HUES6 (cell line): ENCODE results near the gene UBP1.
A peak's percentile ranks its signal among the peaks of the same experiment; 100 is the strongest.
"Not testable (repeated sequence)": the region's sequence is repeated elsewhere in the genome, so short reads cannot be mapped to it uniquely, and the experiment has no call there.

ENCODE experiments used
- H3K27ac ChIP-seq: 2 replicates; pipeline ENCODE4 v1.7.0; 2013; ENCODE audit warnings: low read depth, mild to moderate bottlenecking, low read length, inconsistent platforms
- H3K27me3 ChIP-seq: 2 replicates; pipeline ENCODE4 v1.6.1; 2013; ENCODE audit warnings: low read length; ENCODE audit not compliant: control insufficient read depth, insufficient read depth
- H3K36me3 ChIP-seq: 2 replicates; pipeline ENCODE4 v1.6.1; 2013; ENCODE audit warnings: low read length; ENCODE audit not compliant: control insufficient read depth, insufficient read depth
- H3K4me1 ChIP-seq: 2 replicates; pipeline ENCODE4 v1.6.1; 2013; ENCODE audit warnings: low read length; ENCODE audit not compliant: control insufficient read depth, insufficient read depth
- H3K4me3 ChIP-seq: 2 replicates; pipeline ENCODE4 v1.5.1; 2013; ENCODE audit warnings: low read depth, low read length
- H3K9ac ChIP-seq: one replicate; pipeline ENCODE4 v1.6.1; 2013; ENCODE audit warnings: mild to moderate bottlenecking, low read length
- H3K9me3 ChIP-seq: 2 replicates; pipeline ENCODE4 v1.6.1; 2013; ENCODE audit warnings: low read depth, low read length; ENCODE audit not compliant: control insufficient read depth, insufficient read depth

UBP1 gene

GRCh38 chr3:33453331-33453761 is 13.1 kb upstream of the UBP1 start:
- H3K9ac ChIP-seq = no peak overlapping the region
- H3K27me3 ChIP-seq = no peaks in the 10 kb centered on the region
- H3K27ac ChIP-seq = no peak overlapping the region
- H3K4me1 ChIP-seq = no peaks in the 10 kb centered on the region
- H3K36me3 ChIP-seq = peaks cover 20% of the 10 kb centered on the region
- no peak overlapping the region for H3K4me3 ChIP-seq
- peaks cover 19% of the 10 kb centered on the region for H3K9me3 ChIP-seq

GRCh38 chr3:33451994-33452393 is 11.8 kb upstream of the UBP1 start:
- H3K27ac ChIP-seq, H3K9ac ChIP-seq, H3K27me3 ChIP-seq, H3K4me3 ChIP-seq, H3K4me1 ChIP-seq: not testable (repeated sequence)
- H3K9me3 ChIP-seq = peaks cover 10% of the 10 kb centered on the region; the same call in 1 of the 2 replicates
- peaks cover 20% of the 10 kb centered on the region for H3K36me3 ChIP-seq

DNA sequence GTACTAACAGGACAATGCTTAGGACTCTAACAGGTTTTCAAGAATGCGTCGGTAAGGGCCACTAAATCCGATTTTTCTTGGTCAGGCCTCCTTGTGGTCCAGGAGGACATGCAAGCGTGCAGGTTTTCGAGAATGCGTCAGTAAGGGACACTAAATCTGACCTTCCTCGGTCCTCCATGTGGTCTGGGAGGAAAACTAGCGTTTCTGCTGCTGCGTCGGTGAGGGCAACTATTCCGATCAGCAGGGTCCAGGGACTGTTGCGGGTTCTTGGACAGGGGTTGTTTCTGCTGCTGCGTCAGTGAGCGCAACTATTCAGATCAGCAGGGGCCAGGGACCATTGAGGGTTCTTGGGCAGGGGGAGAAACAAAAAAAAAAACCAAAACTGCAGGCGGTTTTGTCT is 7.8 kb upstream of the UBP1 start:
- Histone ChIP-seq H3K36me3 (peaks cover 4% of the 10 kb centered on the region), H3K4me1 (no peaks in the 10 kb centered on the region), H3K9ac (peak overlapping the region; percentile 73), H3K27me3 (no peaks in the 10 kb centered on the region), H3K27ac (no peak overlapping the region), H3K9me3 (no peaks in the 10 kb centered on the region), H3K4me3 (peak overlapping the region; percentile 83)

DNA sequence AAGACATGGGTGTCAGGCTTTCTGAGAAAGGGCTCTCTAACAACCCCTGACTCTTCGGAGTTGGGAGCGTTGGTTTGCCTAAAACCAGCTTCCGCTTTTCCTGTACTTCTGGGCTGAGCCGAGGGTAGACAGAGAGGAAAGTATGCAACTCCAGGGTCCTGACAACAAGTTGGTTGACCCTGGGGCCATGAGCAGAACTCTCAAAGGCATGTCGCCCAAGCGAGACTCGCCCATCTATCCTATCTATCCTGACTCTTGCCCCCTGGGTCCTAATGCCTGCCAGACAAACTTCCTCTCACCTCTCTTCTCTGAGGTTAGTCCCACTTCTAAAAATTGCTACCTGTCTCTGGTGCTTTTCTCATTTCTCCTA is 7.0 kb upstream of the UBP1 start:
- H3K36me3 ChIP-seq, H3K27ac ChIP-seq, H3K27me3 ChIP-seq, H3K4me1 ChIP-seq, H3K9me3 ChIP-seq: not testable (repeated sequence)
- Histone ChIP-seq H3K4me3 (peak overlapping the region; percentile 83), H3K9ac (peak overlapping the region; percentile 62)

GRCh38 chr3:33442190-33442589 is 2.0 kb upstream of the UBP1 start:
- H3K36me3 ChIP-seq = no peaks in the 10 kb centered on the region
- H3K4me3 ChIP-seq = no peak overlapping the region
- no peaks in the 10 kb centered on the region for H3K9me3 ChIP-seq
- no peak overlapping the region for H3K27ac ChIP-seq
- peaks cover 12% of the 10 kb centered on the region; the same call in 1 of the 2 replicates for H3K4me1 ChIP-seq
- no peak overlapping the region for H3K9ac ChIP-seq
- H3K27me3 ChIP-seq = no peaks in the 10 kb centered on the region

GRCh38 chr3:33441225-33441976 is 1.2 kb upstream of the UBP1 start:
- Histone ChIP-seq H3K27ac (peak overlapping the region; percentile 89), H3K4me1 (peaks cover 19% of the 10 kb centered on the region; the same call in 1 of the 2 replicates), H3K9me3 (no peaks in the 10 kb centered on the region), H3K4me3 (peak overlapping the region; percentile 84), H3K36me3 (no peaks in the 10 kb centered on the region), H3K27me3 (no peaks in the 10 kb centered on the region), H3K9ac (peak overlapping the region; percentile 81)

- peaks cover 19% of the 10 kb centered on the region; the same call in 1 of the 2 replicates for H3K4me1 ChIP-seq
- H3K27ac ChIP-seq = peak overlapping the region; percentile 97
- no peaks in the 10 kb centered on the region for H3K9me3 ChIP-seq
- H3K36me3 ChIP-seq = no peaks in the 10 kb centered on the region
- H3K27me3 ChIP-seq = no peaks in the 10 kb centered on the region
- H3K9ac ChIP-seq = peak overlapping the region; percentile 96
- H3K4me3 ChIP-seq = peak overlapping the region; percentile 84
These were observed 468 bp downstream of the UBP1 start for GRCh38 chr3:33439546-33440327.

DNA sequence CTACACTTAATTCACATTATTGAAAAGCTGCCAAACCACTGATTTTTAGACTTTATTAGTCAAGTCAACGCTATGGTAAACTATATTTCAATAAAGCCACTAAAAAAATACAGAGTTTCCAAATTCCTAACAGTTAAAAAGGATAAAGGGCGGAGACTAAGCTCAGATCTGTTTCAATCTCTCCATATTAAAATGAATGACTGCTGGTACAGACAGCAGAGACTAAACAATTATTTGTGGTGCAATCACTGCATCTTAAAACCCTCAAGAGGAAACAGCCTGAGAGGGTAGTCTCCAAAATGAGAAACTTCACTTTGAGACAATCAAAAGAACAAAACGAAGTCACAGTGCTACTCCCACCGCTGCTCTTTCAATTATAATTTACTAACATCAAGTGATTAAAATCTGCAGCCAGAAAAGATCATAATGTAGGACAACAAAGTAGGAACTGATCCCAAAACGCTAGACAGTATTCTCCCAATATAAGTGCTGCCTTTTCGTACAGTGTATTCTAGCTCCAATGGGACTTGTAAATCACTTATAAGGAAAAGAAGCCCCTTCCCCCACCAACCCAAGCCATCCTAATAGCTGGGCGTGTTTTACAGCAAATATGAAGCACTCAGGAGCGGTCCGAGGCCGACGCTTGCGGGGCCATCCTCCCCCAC is 1.2 kb downstream of the UBP1 start:
- Histone ChIP-seq H3K9ac (peak overlapping the region; percentile 96), H3K27me3 (no peaks in the 10 kb centered on the region), H3K9me3 (no peaks in the 10 kb centered on the region), H3K4me3 (peak overlapping the region; percentile 84), H3K27ac (peak overlapping the region; percentile 97), H3K36me3 (no peaks in the 10 kb centered on the region), H3K4me1 (peaks cover 19% of the 10 kb centered on the region; the same call in 1 of the 2 replicates)

DNA sequence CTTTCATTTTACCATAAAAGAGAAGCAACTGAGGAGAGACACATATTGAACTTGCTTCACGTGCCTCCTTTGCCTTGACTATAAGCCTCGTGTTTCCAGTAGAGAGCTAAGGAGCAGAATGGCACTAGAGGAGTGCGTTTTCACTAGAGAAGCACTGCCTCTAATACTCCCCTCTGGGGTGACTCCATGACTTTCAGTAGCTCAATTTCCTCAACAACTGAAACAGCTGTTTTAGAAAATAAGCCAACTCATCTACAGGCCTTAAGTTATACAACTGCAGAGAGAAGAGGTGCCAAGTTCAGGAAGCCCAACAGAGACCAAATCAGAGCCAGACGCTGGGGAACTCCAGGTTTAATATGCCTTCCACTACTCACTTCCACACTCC is 1.9 kb downstream of the UBP1 start:
- Histone ChIP-seq H3K9me3 (no peaks in the 10 kb centered on the region), H3K36me3 (no peaks in the 10 kb centered on the region), H3K27me3 (no peaks in the 10 kb centered on the region), H3K27ac (peak overlapping the region; percentile 97; the same call in 1 of the 2 replicates), H3K9ac (peak overlapping the region; percentile 96), H3K4me3 (peak overlapping the region; percentile 84), H3K4me1 (peaks cover 19% of the 10 kb centered on the region; the same call in 1 of the 2 replicates)

DNA sequence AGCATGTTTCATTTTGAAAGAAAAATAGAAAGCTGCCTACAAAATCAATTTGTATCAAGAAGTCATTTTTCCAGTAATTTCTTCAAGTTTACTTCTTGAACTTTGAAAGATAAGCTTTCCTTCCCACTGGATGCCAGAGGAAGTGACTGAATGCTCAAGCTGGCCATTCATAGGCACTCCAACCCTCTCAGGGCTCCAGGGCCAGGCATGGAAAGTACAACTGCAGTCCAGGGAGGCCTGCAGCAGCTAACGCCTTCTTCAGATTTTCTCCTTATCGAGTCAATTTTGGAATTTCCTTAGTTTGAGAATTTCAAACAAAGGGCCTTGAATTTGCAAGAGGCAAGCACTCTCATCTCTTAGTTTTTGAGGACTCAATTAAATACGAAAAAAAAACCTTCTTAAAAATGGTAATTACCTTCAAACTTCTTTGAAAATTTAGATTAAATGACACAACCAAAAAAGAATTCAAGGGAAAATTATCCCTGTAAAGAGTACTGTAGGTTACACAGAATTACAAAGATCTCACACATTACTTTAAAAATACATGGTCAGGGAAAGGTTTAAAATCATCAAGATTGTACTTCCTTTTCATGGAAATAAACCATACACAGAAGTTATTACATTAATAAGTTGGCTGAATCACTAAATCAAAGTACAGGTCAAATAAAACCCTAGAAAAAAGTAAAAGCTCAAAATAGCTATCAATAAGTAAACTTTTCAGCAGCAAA is 2.5 kb downstream of the UBP1 start:
- Histone ChIP-seq H3K9me3 (no peaks in the 10 kb centered on the region), H3K4me1 (peaks cover 19% of the 10 kb centered on the region; the same call in 1 of the 2 replicates), H3K27ac (no peak overlapping the region), H3K36me3 (no peaks in the 10 kb centered on the region), H3K9ac (peak overlapping the region; percentile 96), H3K4me3 (peak overlapping the region; percentile 84), H3K27me3 (no peaks in the 10 kb centered on the region)
